Measurements from ENCODE around the gene KDM5B.

KDM5B gene

DNA sequence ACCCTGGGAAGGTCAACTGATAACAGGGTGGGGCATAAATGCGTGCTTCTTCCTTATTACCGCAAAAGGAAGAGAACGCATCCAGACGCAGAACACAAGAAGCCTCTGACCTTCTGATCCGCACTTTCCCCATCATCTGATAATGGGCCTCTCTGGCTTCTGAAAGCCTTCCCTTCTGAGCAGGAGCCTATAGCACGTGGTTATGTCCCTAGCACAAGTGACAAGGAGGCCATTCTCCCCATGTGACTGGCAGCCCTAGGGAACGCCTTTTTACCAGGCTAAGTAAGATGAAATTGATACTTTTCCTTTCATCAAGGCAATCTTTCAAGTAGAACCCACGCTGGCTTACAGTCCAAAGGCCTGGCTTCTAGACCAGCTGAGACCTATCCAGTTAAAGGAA lies 46.6 kb upstream of the KDM5B start:
- H3K4me1 ChIP-seq (ENCODE audit: control insufficient read depth, insufficient read depth, low read length), result no peaks in the 10 kb centered on the region
- ChIA-PET POLR2A (no interaction called here), CTCF (interaction anchor here (0.6 to 2.2 kb wide), 3 partner anchors 12 to 130 kb away, joined by 3 to 8 read pairs (median 3); no protein-coding TSS in a partner anchor)
- no peak overlapping the region for H3K4me3 ChIP-seq (ENCODE audit: low read depth, low read length)
- no peaks in the 10 kb centered on the region for H3K9me3 ChIP-seq (ENCODE audit: control insufficient read depth, insufficient read depth, low read depth, low read length)
- no peak overlapping the region for H3K27ac ChIP-seq (ENCODE audit: extremely low read depth, low read depth, low read length)
- TF ChIP-seq, protein P1, sequence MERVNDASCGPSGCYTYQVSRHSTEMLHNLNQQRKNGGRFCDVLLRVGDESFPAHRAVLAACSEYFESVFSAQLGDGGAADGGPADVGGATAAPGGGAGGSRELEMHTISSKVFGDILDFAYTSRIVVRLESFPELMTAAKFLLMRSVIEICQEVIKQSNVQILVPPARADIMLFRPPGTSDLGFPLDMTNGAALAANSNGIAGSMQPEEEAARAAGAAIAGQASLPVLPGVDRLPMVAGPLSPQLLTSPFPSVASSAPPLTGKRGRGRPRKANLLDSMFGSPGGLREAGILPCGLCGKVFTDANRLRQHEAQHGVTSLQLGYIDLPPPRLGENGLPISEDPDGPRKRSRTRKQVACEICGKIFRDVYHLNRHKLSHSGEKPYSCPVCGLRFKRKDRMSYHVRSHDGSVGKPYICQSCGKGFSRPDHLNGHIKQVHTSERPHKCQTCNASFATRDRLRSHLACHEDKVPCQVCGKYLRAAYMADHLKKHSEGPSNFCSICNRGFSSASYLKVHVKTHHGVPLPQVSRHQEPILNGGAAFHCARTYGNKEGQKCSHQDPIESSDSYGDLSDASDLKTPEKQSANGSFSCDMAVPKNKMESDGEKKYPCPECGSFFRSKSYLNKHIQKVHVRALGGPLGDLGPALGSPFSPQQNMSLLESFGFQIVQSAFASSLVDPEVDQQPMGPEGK (tag by site-specific recombination; IDR thresholded peaks at IDR 0.05), result no peak
- TF ChIP-seq BCL11B (tag by site-specific recombination; IDR thresholded peaks at IDR 0.05; ENCODE audit: low read depth), result no peak
- TF ChIP-seq ZNF626 (tag by site-specific recombination; IDR thresholded peaks at IDR 0.05), result no peak
- TF ChIP-seq ZNF654 (tag by site-specific recombination; IDR thresholded peaks at IDR 0.05; ENCODE audit: low read depth), result no peak
- no peak for TF ChIP-seq ZNF221 (tag by site-specific recombination; IDR thresholded peaks at IDR 0.05; ENCODE audit: borderline replicate concordance)
- TF ChIP-seq KLF8 (tag by site-specific recombination; IDR thresholded peaks at IDR 0.05), result no peak
- TF ChIP-seq BCL11A (tag by site-specific recombination; IDR thresholded peaks at IDR 0.05; ENCODE audit: low read depth), result no peak
- no peak for TF ChIP-seq ZBTB21 (tag by site-specific recombination; IDR thresholded peaks at IDR 0.05)
- no peak for TF ChIP-seq HIC1 (tag by site-specific recombination; IDR thresholded peaks at IDR 0.05)
- no peak for TF ChIP-seq ZNF560 (tag by site-specific recombination; IDR thresholded peaks at IDR 0.05; ENCODE audit: borderline replicate concordance)
- H3K36me3 ChIP-seq (ENCODE audit: control insufficient read depth in 2 of 2, insufficient read depth in 1 of 2, low read length in 2 of 2), result peaks cover 0 to 13% of the 10 kb centered on the region in 2 experiments; a peak in 1 of 3 replicates

- H3K4me1 ChIP-seq (ENCODE audit: control insufficient read depth, insufficient read depth, low read length), result no peaks in the 10 kb centered on the region
- ChIA-PET CTCF (interaction anchor here (0.6 to 2.8 kb wide), 13 partner anchors 9 to 498 kb away, joined by 3 to 10 read pairs (median 3); no protein-coding TSS in a partner anchor), POLR2A (interaction anchor here (0.6 to 1.6 kb wide), 2 partner anchors 9 to 34 kb away, joined by 6 to 9 read pairs; no protein-coding TSS in a partner anchor)
- no peak overlapping the region for H3K4me3 ChIP-seq (ENCODE audit: low read depth, low read length)
- TF ChIP-seq ZBTB11 (tag by site-specific recombination; conservative IDR thresholded peaks at IDR 0.05; ENCODE audit: low read depth), result 0 out of 2 replicates have a peak, but pooled peaks have one; percentile 21
- no peak for TF ChIP-seq ZFP37 (tag by site-specific recombination; IDR thresholded peaks at IDR 0.05)
- TF ChIP-seq ZNF549 (tag by site-specific recombination; IDR thresholded peaks at IDR 0.05), result no peak
- no peak for TF ChIP-seq ZNF132 (tag by site-specific recombination; IDR thresholded peaks at IDR 0.05; ENCODE audit: borderline replicate concordance)
- TF ChIP-seq YY1 (tag by site-specific recombination; IDR thresholded peaks at IDR 0.05), result 0 out of 2 replicates have a peak, but pooled peaks have one; percentile 28
- TF ChIP-seq CTCF (tag by site-specific recombination; IDR thresholded peaks at IDR 0.05), result peak; percentile 54; the same call in 1 of the 2 replicates
- TF ChIP-seq ZNF354C (tag by site-specific recombination; IDR thresholded peaks at IDR 0.05; ENCODE audit: borderline replicate concordance, low read depth), result no peak
- peak; percentile 72 for TF ChIP-seq ZNF654 (tag by site-specific recombination; IDR thresholded peaks at IDR 0.05; ENCODE audit: low read depth)
- no peak for TF ChIP-seq OSR2 (tag by site-specific recombination; IDR thresholded peaks at IDR 0.05)
- TF ChIP-seq ZFHX2 (tag by site-specific recombination; conservative IDR thresholded peaks at IDR 0.05), result no peak
- peaks cover 0 to 9% of the 10 kb centered on the region in 2 experiments; a peak in 1 of 3 replicates for H3K36me3 ChIP-seq (ENCODE audit: control insufficient read depth in 2 of 2, insufficient read depth in 1 of 2, low read length in 2 of 2)
- no peak overlapping the region for H3K27ac ChIP-seq (ENCODE audit: extremely low read depth, low read depth, low read length)
- H3K9me3 ChIP-seq (ENCODE audit: control insufficient read depth, insufficient read depth, low read depth, low read length), result no peaks in the 10 kb centered on the region
Measured at GRCh38 chr1:202852163-202852904, 44.1 kb upstream of the KDM5B start.

All from HEK293 (cell line).